H1 (cell line): ENCODE data around the gene SCAMP4. TPM values are rescaled to one million over a fixed set of nuclear protein-coding genes. Genes with fewer than 3 reads are reported as not detected.

Source experiments
- BCL11A ChIP-seq, 2 experiments: IDR thresholded peaks; one replicate each; pipeline ENCODE4 v1.6.1; 2011; ENCODE audit warnings: low read depth in 2 of 2, low read length in 2 of 2, mild to moderate bottlenecking in 2 of 2
- CTCF ChIP-seq, 3 experiments: IDR thresholded peaks; 1 replicate in 2 of 3; 2 replicates in 1 of 3; pipeline versions ENCODE4 v1.5.1 to v1.6.1; 2011; ENCODE audit warnings: low read length in 3 of 3, mild to moderate bottlenecking in 3 of 3, inconsistent platforms in 2 of 3, low read depth in 1 of 3, moderate library complexity in 1 of 3; ENCODE audit not compliant: insufficient read depth in 1 of 3; ENCODE audit errors: control extremely low read depth in 1 of 3
- EGR1 ChIP-seq: IDR thresholded peaks from 2 replicates; pipeline ENCODE4 v1.6.1; 2011; ENCODE audit warnings: low read depth, low read length, borderline replicate concordance
- EP300 ChIP-seq, 2 experiments: IDR thresholded peaks; 1 replicate in 1 of 2; 2 replicates in 1 of 2; pipeline ENCODE4 v1.6.1; 2011 to 2012; ENCODE audit warnings: low read depth in 2 of 2, low read length in 2 of 2, mild to moderate bottlenecking in 2 of 2, borderline replicate concordance in 1 of 2, inconsistent platforms in 1 of 2, moderate library complexity in 1 of 2
- GABPA ChIP-seq: IDR thresholded peaks from 2 replicates; pipeline ENCODE4 v1.6.1; 2011; ENCODE audit warnings: mild to moderate bottlenecking, low read length, moderate library complexity, borderline replicate concordance; ENCODE audit not compliant: insufficient read depth
- HDAC6 ChIP-seq: IDR thresholded peaks from one replicate; pipeline ENCODE4 v1.7.1; 2012; ENCODE audit warnings: low read depth, mild to moderate bottlenecking, inconsistent platforms, low read length, moderate library complexity
- JUND ChIP-seq: IDR thresholded peaks from 2 replicates; pipeline ENCODE4 v1.6.1; 2011; ENCODE audit warnings: mild to moderate bottlenecking, improper control_type of control experiment, low read length
- MAX ChIP-seq: IDR thresholded peaks from 2 replicates; pipeline ENCODE4 v1.6.1; 2012; ENCODE audit warnings: inconsistent platforms
- NRF1 ChIP-seq: IDR thresholded peaks from 2 replicates; pipeline ENCODE4 v1.6.1; 2011; ENCODE audit warnings: mild to moderate bottlenecking, low read depth, low read length, improper control_type of control experiment
- PHF8 ChIP-seq: fragments of 200-600 bp; sonication (generic); conservative IDR thresholded peaks from 2 replicates; pipeline ENCODE4 v1.7.1; 2012; ENCODE audit warnings: low read depth, mild to moderate bottlenecking, inconsistent platforms, low read length, moderate library complexity
- POLR2A ChIP-seq, 2 experiments: IDR thresholded peaks; 1 replicate in 1 of 2; 2 replicates in 1 of 2; pipeline ENCODE4 v1.6.1; 2011; ENCODE audit warnings: low read depth in 2 of 2, low read length in 2 of 2, mild to moderate bottlenecking in 2 of 2; ENCODE audit errors: control extremely low read depth in 1 of 2
- POLR2AphosphoS5 ChIP-seq: IDR thresholded peaks from 2 replicates; pipeline ENCODE4 v1.6.1; 2011; ENCODE audit warnings: low read depth, low read length
- RNF2 ChIP-seq: fragments of 200-900, 300-1000 bp; sonication (generic); IDR thresholded peaks from 2 replicates; pipeline ENCODE4 v1.7.1; 2016; ENCODE audit warnings: borderline replicate concordance, low read depth, mild to moderate bottlenecking, antibody characterized with exemption, low read length; ENCODE audit not compliant: poor library complexity, severe bottlenecking; ENCODE audit errors: missing control alignments
- RXRA ChIP-seq: IDR thresholded peaks from 2 replicates; pipeline ENCODE4 v1.6.1; 2011; ENCODE audit warnings: low read depth, mild to moderate bottlenecking, low read length, moderate library complexity; ENCODE audit not compliant: insufficient read depth
- SIN3A ChIP-seq, 2 experiments: IDR thresholded peaks in 1 of 2; conservative IDR thresholded peaks in 1 of 2; 2 replicates each; pipeline ENCODE4 v1.6.1; 2011 to 2012; ENCODE audit warnings: low read length in 2 of 2, improper control_type of control experiment in 1 of 2, low read depth in 1 of 2, mild to moderate bottlenecking in 1 of 2
- SP4 ChIP-seq: IDR thresholded peaks from 2 replicates; pipeline ENCODE4 v1.6.1; 2012; ENCODE audit warnings: low read length, inconsistent platforms
- TAF1 ChIP-seq: IDR thresholded peaks from 2 replicates; pipeline ENCODE4 v1.6.1; 2011; ENCODE audit warnings: mild to moderate bottlenecking, low read depth, low read length
- TAF7 ChIP-seq: optimal IDR thresholded peaks from 2 replicates; pipeline ENCODE3; 2011; ENCODE audit warnings: low read depth, mild to moderate bottlenecking, inconsistent platforms, low read length, moderate library complexity, borderline replicate concordance
- TBP ChIP-seq: IDR thresholded peaks from 2 replicates; pipeline ENCODE4 v1.6.1; 2011; ENCODE audit warnings: low read depth, low read length, improper control_type of control experiment
- YY1 ChIP-seq: IDR thresholded peaks from 2 replicates; pipeline ENCODE4 v1.6.1; 2011; ENCODE audit warnings: low read depth, mild to moderate bottlenecking, low read length
- polyA plus RNA-seq, 7 experiments: library from polyadenylated mRNA; depleted of rRNA in 3 of 7; stranded (reverse) in 5 of 7; unstranded in 2 of 7; fragments of >200 nt in 5 of 7; fragments of 200-250 nt in 2 of 7; gene quantifications; 1 replicate in 5 of 7; 2 replicates in 1 of 7; 4 replicates in 1 of 7; pipeline versions ENCODE4 v1.2.1 to v1.2.3, GENCODE V29; 2011 to 2013; ENCODE audit warnings: missing spikeins in 2 of 7, mixed read lengths in 2 of 7
- total RNA-seq: library from RNA; stranded (reverse); fragmentation: NEBNext Ultra II Directional; extraction: Animal tissue kit (Norgen Biotek cat#: 25700); gene quantifications from 2 replicates; pipeline ENCODE4 v1.2.1, GENCODE V29; 2021

SCAMP4 gene
- total and polyA plus RNA-seq, 2 of the 8 experiments (the other 6 are each of a cell fraction or from before 2014, with no cell fraction given), result 17.1 to 61.4 TPM

GRCh38 chr19:1864480-1865171, 40.6 kb upstream of the SCAMP4 start (continued):
- TF ChIP-seq CTCF (IDR thresholded peaks at IDR 0.05; ENCODE audit: control extremely low read depth in 1 of 3, insufficient read depth in 1 of 3, low read depth in 1 of 3, low read length in 3 of 3) (peak; percentile 74 to 88 (median 80)), TAF7 (peak; percentile 5), TBP (no peak), PHF8 (peak; percentile 57), HDAC6 (no peak), RNF2 (no peak), EP300 (IDR thresholded peaks at IDR 0.05; ENCODE audit: borderline replicate concordance in 1 of 2, low read depth in 2 of 2, low read length in 2 of 2) (no peak), EGR1 (no peak), SP4 (0 out of 2 replicates have a peak, but pooled peaks have one; percentile 35), NRF1 (no peak), POLR2AphosphoS5 (peak; percentile 46; the same call in 1 of the 2 replicates), TAF1 (peak; percentile 52; the same call in 1 of the 2 replicates), SIN3A (conservative IDR thresholded peaks at IDR 0.05 in 1 of 2, IDR thresholded peaks at IDR 0.05 in 1 of 2; ENCODE audit: low read depth in 1 of 2, low read length in 2 of 2) (peak; percentile 67 to 79; a peak in 2 of 4 replicates), RXRA (0 out of 2 replicates have a peak, but pooled peaks have one; percentile 1), GABPA (peak; percentile 49; the same call in 1 of the 2 replicates), POLR2A (IDR thresholded peaks at IDR 0.05; ENCODE audit: control extremely low read depth in 1 of 2, low read depth in 2 of 2, low read length in 2 of 2) (peak in 1 of 2 experiments; percentile 40; a peak in 1 of 3 replicates), YY1 (0 out of 2 replicates have a peak, but pooled peaks have one; percentile 9), MAX (peak; percentile 67), BCL11A (IDR thresholded peaks at IDR 0.05; ENCODE audit: low read depth in 2 of 2, low read length in 2 of 2) (no peak), JUND (no peak)
